ENCODE results near the gene ZNF654.

DNA sequence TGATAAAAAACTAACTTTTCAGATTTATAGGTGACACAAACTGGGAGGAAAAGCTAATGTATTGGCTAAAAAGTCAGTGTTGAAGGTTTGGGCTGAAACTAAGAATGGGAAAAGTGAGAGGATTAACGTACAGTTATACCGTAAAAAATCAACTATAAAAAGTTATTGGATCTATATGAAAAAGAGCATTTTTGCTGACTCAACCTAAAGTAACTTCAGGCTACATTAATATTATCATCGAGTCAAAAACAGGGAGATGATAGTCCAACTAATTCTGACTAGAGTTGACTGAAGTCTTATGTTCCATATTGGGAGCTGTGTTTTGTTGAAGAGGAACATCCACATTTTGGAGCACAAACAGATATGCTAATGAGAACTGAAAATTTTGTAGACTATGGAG, 19.9 kb downstream of the ZNF654 start:
- TF ChIP-seq REST (IDR thresholded peaks at IDR 0.05; ENCODE audit: unreplicated experiment) (no peak), POLR2AphosphoS5 (IDR thresholded peaks at IDR 0.05; ENCODE audit: low read depth) (no peak), CTCF (conservative IDR thresholded peaks at IDR 0.05; ENCODE audit: low read depth in 2 of 2) (no peak), JUNB (IDR thresholded peaks at IDR 0.05; ENCODE audit: unreplicated experiment) (no peak), EZH2 (IDR thresholded peaks at IDR 0.05; ENCODE audit: low read depth, unreplicated experiment) (no peak), CREB1 (CRISPR knock-in tag; IDR thresholded peaks at IDR 0.05; ENCODE audit: low read depth) (no peak), EZH2phosphoT487 (IDR thresholded peaks at IDR 0.05; ENCODE audit: unreplicated experiment) (no peak), ZNF331 (CRISPR knock-in tag; IDR thresholded peaks at IDR 0.05; ENCODE audit: low read depth) (no peak)
